Measurements from ENCODE around the gene ZRANB3.
"Not testable (repeated sequence)": the region's sequence is repeated elsewhere in the genome, so short reads cannot be mapped to it uniquely, and the experiment has no call there.

The ZRANB3 gene

DNA sequence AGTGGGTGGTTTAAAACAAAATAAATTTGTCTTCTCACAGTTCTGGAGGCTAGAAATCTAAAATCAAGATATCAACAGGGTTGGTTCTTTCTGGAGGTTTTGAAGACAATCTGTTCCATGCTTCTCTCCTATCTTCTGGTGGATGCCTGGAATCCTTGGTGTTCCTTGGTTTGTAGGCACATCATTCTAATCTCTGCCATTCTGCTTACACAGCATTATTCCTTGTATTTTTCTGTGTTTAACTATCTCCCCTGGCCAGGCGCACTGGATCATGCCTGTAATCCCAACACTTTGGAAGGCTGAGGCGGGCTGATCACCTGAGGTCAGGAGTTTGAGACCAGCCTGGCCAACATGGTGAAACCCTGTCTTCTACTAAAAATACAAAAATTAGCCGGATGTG, 108.1 kb downstream of the ZRANB3 start:
- H3K9ac ChIP-seq (ENCODE audit: low read depth, low read length, poor library complexity), result no peak overlapping the region
- no peak overlapping the region for H3K18ac ChIP-seq (ENCODE audit: low read length)
- no peaks in the 10 kb centered on the region for H3K4me1 ChIP-seq (ENCODE audit: control insufficient read depth in 2 of 2, insufficient read depth in 1 of 2, low read depth in 1 of 2, low read length in 2 of 2)
- no peak overlapping the region for H4K8ac ChIP-seq (ENCODE audit: low read depth, low read length)
- no peaks in the 10 kb centered on the region for H3K27me3 ChIP-seq (ENCODE audit: control insufficient read depth in 3 of 3, insufficient read depth in 3 of 3, low read depth in 1 of 3, low read length in 3 of 3)
- H3K36me3 ChIP-seq (replicated peaks in 1 of 2; ENCODE audit: control insufficient read depth in 2 of 2, insufficient read depth in 2 of 2, low read length in 2 of 2), result no peaks in the 10 kb centered on the region
- no peak for DNase-seq (ENCODE audit: low spot score)
- no peaks in the 10 kb centered on the region for H3K79me1 ChIP-seq (ENCODE audit: low read depth, low read length)
- no peak overlapping the region for H2BK12ac ChIP-seq (ENCODE audit: low read length)
- H3K9me3 ChIP-seq (replicated peaks in 1 of 2; ENCODE audit: control insufficient read depth in 2 of 2, insufficient read depth in 1 of 2, low read depth in 1 of 2, low read length in 2 of 2), result peaks cover 0 to 4% of the 10 kb centered on the region in 2 donors
- H4K91ac ChIP-seq (ENCODE audit: low read depth, low read length, poor library complexity), result no peak overlapping the region
- H3K4me2 ChIP-seq (ENCODE audit: insufficient read depth, low read length, poor library complexity, severe bottlenecking), result no peak overlapping the region
- H2BK120ac ChIP-seq (ENCODE audit: low read depth, low read length), result no peak overlapping the region
- no peak overlapping the region for H3K27ac ChIP-seq (replicated peaks; ENCODE audit: low read length)
- H3K4me3 ChIP-seq (ENCODE audit: low read length in 2 of 2), result no peak overlapping the region
- no peak overlapping the region for H3K4ac ChIP-seq (ENCODE audit: low read length)
- no peak overlapping the region for H2AFZ ChIP-seq (ENCODE audit: low read length)
- no peak overlapping the region for H3K23ac ChIP-seq (ENCODE audit: low read depth, low read length, poor library complexity)
- no peak overlapping the region for H2BK5ac ChIP-seq (ENCODE audit: low read length)
- H3K14ac ChIP-seq (ENCODE audit: low read length), result no peak overlapping the region
- no peak overlapping the region for H2AK5ac ChIP-seq (ENCODE audit: low read depth, low read length)
- WGBS, 2 donors (ENCODE audit: extremely low coverage in 2 of 2, insufficient read length in 2 of 2, insufficient replicate concordance in 1 of 2), result no CpG with 5 or more reads among the region's 3 CpGs
- H2BK15ac ChIP-seq (ENCODE audit: low read length), result no peak overlapping the region

DNA sequence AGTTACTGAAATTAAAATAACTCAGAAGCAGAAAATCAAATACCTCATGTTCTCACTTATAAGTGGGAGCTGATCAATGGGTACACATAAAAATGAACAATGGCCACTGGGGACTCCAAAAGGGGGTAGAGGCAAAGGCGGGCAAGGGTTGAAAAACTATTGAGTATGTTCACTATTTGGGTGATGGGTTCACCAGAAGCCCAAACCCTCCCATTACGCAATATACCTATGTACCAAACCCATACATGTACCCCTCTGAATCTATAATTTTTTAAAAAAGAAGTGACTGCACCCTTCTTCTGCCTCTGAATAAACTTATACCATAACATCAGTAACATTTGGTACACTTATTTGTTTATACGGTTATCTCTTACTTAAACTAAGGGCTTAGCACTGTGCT, 119.4 kb downstream of the ZRANB3 start:
- no peaks in the 10 kb centered on the region for H3K4me1 ChIP-seq (ENCODE audit: control insufficient read depth in 2 of 2, insufficient read depth in 1 of 2, low read depth in 1 of 2, low read length in 2 of 2)
- no peaks in the 10 kb centered on the region for H3K9me3 ChIP-seq (replicated peaks in 1 of 2; ENCODE audit: control insufficient read depth in 2 of 2, insufficient read depth in 1 of 2, low read depth in 1 of 2, low read length in 2 of 2)
- no peaks in the 10 kb centered on the region for H3K27me3 ChIP-seq (ENCODE audit: control insufficient read depth in 3 of 3, insufficient read depth in 3 of 3, low read depth in 1 of 3, low read length in 3 of 3)
- no peak overlapping the region for H3K4me3 ChIP-seq (ENCODE audit: low read length in 2 of 2)
- no peak overlapping the region for H3K9ac ChIP-seq (ENCODE audit: low read depth, low read length, poor library complexity)
- H2BK5ac ChIP-seq (ENCODE audit: low read length), result no peak overlapping the region
- H2BK15ac ChIP-seq (ENCODE audit: low read length), result no peak overlapping the region
- H3K27ac ChIP-seq (replicated peaks; ENCODE audit: low read length), result no peak overlapping the region
- no peak overlapping the region for H2BK120ac ChIP-seq (ENCODE audit: low read depth, low read length)
- H2AFZ ChIP-seq (ENCODE audit: low read length), result no peak overlapping the region
- no peak overlapping the region for H3K18ac ChIP-seq (ENCODE audit: low read length)
- no peak overlapping the region for H3K23ac ChIP-seq (ENCODE audit: low read depth, low read length, poor library complexity)
- H3K4me2 ChIP-seq (ENCODE audit: insufficient read depth, low read length, poor library complexity, severe bottlenecking), result no peak overlapping the region
- no peak overlapping the region for H2AK5ac ChIP-seq (ENCODE audit: low read depth, low read length)
- H3K36me3 ChIP-seq (replicated peaks in 1 of 2; ENCODE audit: control insufficient read depth in 2 of 2, insufficient read depth in 2 of 2, low read length in 2 of 2), result no peaks in the 10 kb centered on the region
- H3K79me1 ChIP-seq (ENCODE audit: low read depth, low read length), result no peaks in the 10 kb centered on the region
- no peak overlapping the region for H3K4ac ChIP-seq (ENCODE audit: low read length)
- whole genome bisulfite sequencing, 2 donors (ENCODE audit: extremely low coverage in 2 of 2, insufficient read length in 2 of 2, insufficient replicate concordance in 1 of 2), result no CpG with 5 or more reads among the region's 3 CpGs
- DNase-seq (ENCODE audit: low spot score), result no peak
- H4K8ac ChIP-seq (ENCODE audit: low read depth, low read length), result no peak overlapping the region
- no peak overlapping the region for H4K91ac ChIP-seq (ENCODE audit: low read depth, low read length, poor library complexity)
- H2BK12ac ChIP-seq (ENCODE audit: low read length), result no peak overlapping the region
- no peak overlapping the region for H3K14ac ChIP-seq (ENCODE audit: low read length)

DNA sequence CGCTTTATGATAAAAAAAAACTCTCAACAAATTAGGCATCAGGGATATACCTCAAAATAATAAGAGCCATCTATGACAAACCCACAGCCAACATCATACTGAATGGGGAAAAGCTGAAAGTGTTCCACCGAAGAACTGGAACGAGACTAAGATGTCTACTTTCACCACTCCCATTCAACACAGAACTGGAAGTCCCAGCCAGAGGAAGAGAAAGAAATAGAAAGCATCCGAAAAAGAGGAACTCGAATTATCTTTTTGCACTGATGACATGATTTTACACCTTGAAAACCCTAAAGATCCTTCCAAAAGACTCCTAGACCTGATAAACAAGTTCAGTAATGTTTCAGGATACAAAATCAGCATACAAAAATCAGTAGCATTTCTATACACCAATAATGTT, 121.6 kb downstream of the ZRANB3 start:
- no peaks in the 10 kb centered on the region for H3K36me3 ChIP-seq (replicated peaks in 1 of 2; ENCODE audit: control insufficient read depth in 2 of 2, insufficient read depth in 2 of 2, low read length in 2 of 2)

DNA sequence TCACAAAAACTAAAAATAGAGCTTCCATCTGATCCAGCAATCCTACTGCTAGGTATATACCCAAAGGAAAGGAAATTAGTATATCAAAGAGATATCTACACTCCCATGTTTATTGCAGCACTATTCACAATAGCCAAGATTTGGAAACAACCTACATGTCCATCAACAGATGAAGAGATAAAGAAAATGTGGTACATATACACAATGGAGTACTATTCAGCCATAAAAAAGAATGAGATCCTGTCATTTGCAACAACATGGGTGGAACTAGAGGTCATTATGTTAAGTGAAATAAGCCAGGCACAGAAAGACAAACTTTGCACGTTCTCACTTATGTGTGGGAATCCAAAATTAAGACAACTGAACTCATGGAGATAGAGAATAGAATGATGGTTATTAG, 134.8 kb downstream of the ZRANB3 start:
- H3K18ac ChIP-seq (ENCODE audit: low read length); H3K27me3 ChIP-seq (ENCODE audit: control insufficient read depth in 3 of 3, insufficient read depth in 3 of 3, low read depth in 1 of 3, low read length in 3 of 3): not testable (repeated sequence)

More for the DNA sequence above, 121.6 kb downstream of the ZRANB3 start:
- Histone ChIP-seq H2BK5ac (ENCODE audit: low read length) (no peak overlapping the region), H2BK120ac (ENCODE audit: low read depth, low read length) (no peak overlapping the region), H4K8ac (ENCODE audit: low read depth, low read length) (no peak overlapping the region), H2BK12ac (ENCODE audit: low read length) (no peak overlapping the region), H2BK15ac (ENCODE audit: low read length) (no peak overlapping the region), H3K14ac (ENCODE audit: low read length) (no peak overlapping the region), H3K4me3 (ENCODE audit: low read length in 2 of 2) (no peak overlapping the region), H3K79me1 (ENCODE audit: low read depth, low read length) (no peaks in the 10 kb centered on the region), H3K27me3 (ENCODE audit: control insufficient read depth in 3 of 3, insufficient read depth in 3 of 3, low read depth in 1 of 3, low read length in 3 of 3) (no peaks in the 10 kb centered on the region), H3K9me3 (replicated peaks in 1 of 2; ENCODE audit: control insufficient read depth in 2 of 2, insufficient read depth in 1 of 2, low read depth in 1 of 2, low read length in 2 of 2) (no peaks in the 10 kb centered on the region), H2AK5ac (ENCODE audit: low read depth, low read length) (no peak overlapping the region), H2AFZ (ENCODE audit: low read length) (no peak overlapping the region), H3K4me2 (ENCODE audit: insufficient read depth, low read length, poor library complexity, severe bottlenecking) (no peak overlapping the region), H3K23ac (ENCODE audit: low read depth, low read length, poor library complexity) (no peak overlapping the region), H3K4ac (ENCODE audit: low read length) (no peak overlapping the region), H3K27ac (replicated peaks; ENCODE audit: low read length) (no peak overlapping the region), H3K4me1 (ENCODE audit: control insufficient read depth in 2 of 2, insufficient read depth in 1 of 2, low read depth in 1 of 2, low read length in 2 of 2) (no peaks in the 10 kb centered on the region), H4K91ac (ENCODE audit: low read depth, low read length, poor library complexity) (no peak overlapping the region), H3K18ac (ENCODE audit: low read length) (no peak overlapping the region), H3K9ac (ENCODE audit: low read depth, low read length, poor library complexity) (no peak overlapping the region)
- DNase-seq (ENCODE audit: low spot score), result no peak
- WGBS, 2 donors (ENCODE audit: extremely low coverage in 2 of 2, insufficient read length in 2 of 2, insufficient replicate concordance in 1 of 2), result no CpG with 5 or more reads among the region's 5 CpGs

More for the DNA sequence above, 134.8 kb downstream of the ZRANB3 start:
- not testable (repeated sequence) for H3K27ac ChIP-seq (replicated peaks; ENCODE audit: low read length); H2AFZ ChIP-seq (ENCODE audit: low read length); H4K91ac ChIP-seq (ENCODE audit: low read depth, low read length, poor library complexity); H3K4me1 ChIP-seq (ENCODE audit: control insufficient read depth in 2 of 2, insufficient read depth in 1 of 2, low read depth in 1 of 2, low read length in 2 of 2); H2BK15ac ChIP-seq (ENCODE audit: low read length); H3K9me3 ChIP-seq (replicated peaks in 1 of 2; ENCODE audit: control insufficient read depth in 2 of 2, insufficient read depth in 1 of 2, low read depth in 1 of 2, low read length in 2 of 2); H3K4ac ChIP-seq (ENCODE audit: low read length); H3K9ac ChIP-seq (ENCODE audit: low read depth, low read length, poor library complexity); H2BK5ac ChIP-seq (ENCODE audit: low read length); H3K4me3 ChIP-seq (ENCODE audit: low read length in 2 of 2); H2BK12ac ChIP-seq (ENCODE audit: low read length); H3K4me2 ChIP-seq (ENCODE audit: insufficient read depth, low read length, poor library complexity, severe bottlenecking); H4K8ac ChIP-seq (ENCODE audit: low read depth, low read length); DNase-seq (ENCODE audit: low spot score); H2BK120ac ChIP-seq (ENCODE audit: low read depth, low read length); H3K79me1 ChIP-seq (ENCODE audit: low read depth, low read length); H3K23ac ChIP-seq (ENCODE audit: low read depth, low read length, poor library complexity); H3K36me3 ChIP-seq (replicated peaks in 1 of 2; ENCODE audit: control insufficient read depth in 2 of 2, insufficient read depth in 2 of 2, low read length in 2 of 2); H3K14ac ChIP-seq (ENCODE audit: low read length); H2AK5ac ChIP-seq (ENCODE audit: low read depth, low read length)
- WGBS, 2 donors (ENCODE audit: extremely low coverage in 2 of 2, insufficient read length in 2 of 2, insufficient replicate concordance in 1 of 2), result no CpG with 5 or more reads among the region's 1 CpG
